Neural cell (in vitro differentiated cells): Measurements from ENCODE around the gene COX7B2. TPM values are rescaled to one million over a fixed set of nuclear protein-coding genes. Genes with fewer than 3 reads are reported as not detected.

Experiments
- H2AFZ ChIP-seq: fragments of 200-600, 300-800 bp; sonication (generic), shearing (Covaris generic); 2 replicates; pipeline ENCODE4 v1.6.0; 2014; ENCODE audit warnings: low read depth, mild to moderate bottlenecking, antibody characterized with exemption, low read length, moderate library complexity
- H3F3A ChIP-seq: fragments of 200-600 bp; shearing (Covaris generic); 2 replicates; pipeline ENCODE4 v1.6.1; 2016; ENCODE audit warnings: mild to moderate bottlenecking, moderate library complexity, mixed read lengths, antibody characterized with exemption, low read length; ENCODE audit not compliant: insufficient read depth, poor library complexity, severe bottlenecking
- H3K27ac ChIP-seq: fragments of 200-600, 300-800 bp; sonication (generic), shearing (Covaris generic); 2 replicates; pipeline ENCODE4 v1.5.1; 2014; ENCODE audit warnings: mild to moderate bottlenecking, low read length, moderate library complexity
- H3K27me3 ChIP-seq: fragments of 300-800, 200-600 bp; sonication (generic), shearing (Covaris generic); 2 replicates; pipeline ENCODE4 v1.6.0; 2014; ENCODE audit warnings: mild to moderate bottlenecking, low read depth, low read length, moderate library complexity; ENCODE audit not compliant: insufficient read depth
- H3K36me3 ChIP-seq: fragments of 300-800, 200-600 bp; sonication (generic), shearing (Covaris generic); 2 replicates; pipeline ENCODE4 v1.5.1; 2014; ENCODE audit warnings: mild to moderate bottlenecking, antibody characterized with exemption, low read length, moderate library complexity; ENCODE audit not compliant: insufficient read depth
- H3K4me2 ChIP-seq: fragments of 300-800, 200-600 bp; sonication (generic), shearing (Covaris generic); 2 replicates; pipeline ENCODE4 v1.6.0; 2014; ENCODE audit warnings: mild to moderate bottlenecking, low read length
- H3K4me3 ChIP-seq: fragments of 300-800, 200-600 bp; sonication (generic), shearing (Covaris generic); 2 replicates; pipeline ENCODE4 v1.5.1; 2014; ENCODE audit warnings: mild to moderate bottlenecking, low read length, moderate library complexity
- H3K79me2 ChIP-seq: fragments of 200-600 bp; shearing (Covaris generic); replicated peaks from 2 replicates; pipeline ENCODE4 v1.6.0; 2014; ENCODE audit warnings: mild to moderate bottlenecking, low read length, moderate library complexity; ENCODE audit not compliant: insufficient read depth
- H3K9ac ChIP-seq: fragments of 300-800, 200-600 bp; sonication (generic), shearing (Covaris generic); 2 replicates; pipeline ENCODE4 v1.6.1; 2016; ENCODE audit warnings: mild to moderate bottlenecking, low read length, mixed read lengths
- H3K9me2 ChIP-seq: fragments of 200-600 bp; shearing (Covaris generic); 2 replicates; pipeline ENCODE4 v1.6.1; 2016; ENCODE audit warnings: mild to moderate bottlenecking, low read length, mixed read lengths; ENCODE audit not compliant: insufficient read depth
- H3K9me3 ChIP-seq: fragments of 200-600, 300-800 bp; sonication (generic), shearing (Covaris generic); 2 replicates; pipeline ENCODE4 v1.6.1; 2016; ENCODE audit warnings: mild to moderate bottlenecking, mixed run types, low read length, moderate library complexity, mixed read lengths
- H4K20me1 ChIP-seq: fragments of 200-600 bp; shearing (Covaris generic); 2 replicates; pipeline ENCODE4 v1.6.1; 2016; ENCODE audit warnings: mild to moderate bottlenecking, mixed run types; ENCODE audit not compliant: insufficient read depth
- CTCF ChIP-seq: fragments of 450-650 bp; IDR thresholded peaks from 2 replicates; pipeline ENCODE4 v1.5.1; 2014; ENCODE audit warnings: antibody characterized with exemption, mild to moderate bottlenecking, moderate library complexity; ENCODE audit not compliant: poor library complexity, severe bottlenecking
- EP300 ChIP-seq: fragments of 450-650 bp; conservative IDR thresholded peaks from 2 replicates; pipeline ENCODE4 v1.6.1; 2014; ENCODE audit warnings: antibody characterized with exemption, mild to moderate bottlenecking, moderate library complexity; ENCODE audit not compliant: poor library complexity, severe bottlenecking
- EZH2 ChIP-seq: fragments of 200-600, 300-800 bp; shearing (Covaris generic), sonication (generic); IDR thresholded peaks from 2 replicates; pipeline ENCODE4 v1.6.1; 2014; ENCODE audit warnings: antibody characterized with exemption, low read length, borderline replicate concordance, mild to moderate bottlenecking; ENCODE audit not compliant: insufficient read depth, poor library complexity, severe bottlenecking
- MXI1 ChIP-seq: fragments of 450-650 bp; conservative IDR thresholded peaks from 2 replicates; pipeline ENCODE4 v1.6.1; 2014; ENCODE audit warnings: antibody characterized with exemption, mild to moderate bottlenecking; ENCODE audit not compliant: poor library complexity, severe bottlenecking
- POLR2AphosphoS5 ChIP-seq: IDR thresholded peaks from 2 replicates; pipeline ENCODE4 v1.6.1; 2012
- RAD21 ChIP-seq: fragments of 450-650 bp; conservative IDR thresholded peaks from 2 replicates; pipeline ENCODE4 v1.6.1; 2014; ENCODE audit warnings: antibody characterized with exemption, mild to moderate bottlenecking, moderate library complexity
- REST ChIP-seq: IDR thresholded peaks from 2 replicates; pipeline ENCODE4 v1.6.1; 2012; ENCODE audit warnings: borderline replicate concordance
- SMC3 ChIP-seq: fragments of 450-650 bp; conservative IDR thresholded peaks from 2 replicates; pipeline ENCODE4 v1.6.1; 2014; ENCODE audit warnings: antibody characterized with exemption, mild to moderate bottlenecking, moderate library complexity; ENCODE audit not compliant: poor library complexity
- TAF1 ChIP-seq: IDR thresholded peaks from 2 replicates; pipeline ENCODE4 v1.6.1; 2012; ENCODE audit warnings: low read depth
- polyA plus RNA-seq: library from polyadenylated mRNA; depleted of rRNA; stranded (reverse); fragments of >200 nt; gene quantifications from 2 replicates; pipeline ENCODE4 v1.2.3, GENCODE V29; 2014

Gene COX7B2
- polyA plus RNA-seq, 1 donor from 2014 or later: not detected

- Histone ChIP-seq H3K4me3 (no peak overlapping the region), H3K9me2 (no peaks in the 10 kb centered on the region), H3K9ac (no peak overlapping the region), H3K4me2 (no peak overlapping the region), H2AFZ (no peak overlapping the region), H3K9me3 (no peaks in the 10 kb centered on the region), H3K79me2 (no peaks in the 10 kb centered on the region), H3F3A (no peaks in the 10 kb centered on the region), H3K36me3 (no peaks in the 10 kb centered on the region), H3K27ac (no peak overlapping the region), H3K27me3 (no peaks in the 10 kb centered on the region), H4K20me1 (no peaks in the 10 kb centered on the region)
- no peak for TF ChIP-seq RAD21
- TF ChIP-seq MXI1: no peak
- TF ChIP-seq REST: no peak
- TF ChIP-seq EP300: no peak
- TF ChIP-seq CTCF: no peak
- no peak for TF ChIP-seq EZH2
- no peak for TF ChIP-seq SMC3
Observed at GRCh38 chr4:46765465-46765864, 143.6 kb downstream of the COX7B2 start.

- Histone ChIP-seq H3K4me2 (no peak overlapping the region), H3K9me3 (no peaks in the 10 kb centered on the region), H3K36me3 (no peaks in the 10 kb centered on the region), H3K9ac (no peak overlapping the region), H3K9me2 (no peaks in the 10 kb centered on the region), H2AFZ (no peak overlapping the region), H3K79me2 (no peaks in the 10 kb centered on the region), H3F3A (no peaks in the 10 kb centered on the region), H3K4me3 (no peak overlapping the region), H3K27me3 (no peaks in the 10 kb centered on the region), H3K27ac (no peak overlapping the region), H4K20me1 (no peaks in the 10 kb centered on the region)
- TF ChIP-seq CTCF (no peak), MXI1 (no peak), SMC3 (no peak), RAD21 (no peak), POLR2AphosphoS5 (no peak), EZH2 (no peak), TAF1 (no peak)
Observed at GRCh38 chr4:46730075-46730474, 179.0 kb downstream of the COX7B2 start.
